Keratinocyte (primary cell): Measurements from ENCODE around the gene FAM107B. TPM values are rescaled to one million over a fixed set of nuclear protein-coding genes. Genes with fewer than 3 reads are reported as not detected.

Source experiments
- DNase-seq: peaks from one replicate; pipeline ENCODE4 v3.0.0-alpha.2; 2011; ENCODE audit warnings: low read depth, missing footprints, low spot score
- FAIRE-seq: peaks from 2 replicates; lab custom pipeline; 2011; peaks lifted over from hg19 to GRCh38; lab: Jason Lieb, UNC
- H2AFZ ChIP-seq: 2 replicates; pipeline ENCODE4 v1.6.0; 2012; ENCODE audit warnings: low read length, control low read depth, inconsistent platforms; ENCODE audit not compliant: control insufficient read depth
- H3K27ac ChIP-seq: 2 replicates; pipeline ENCODE4 v1.5.1; 2011; ENCODE audit warnings: low read length; ENCODE audit not compliant: control insufficient read depth, insufficient read depth
- H3K27me3 ChIP-seq: 3 replicates; pipeline ENCODE4 v1.6.0; 2011; ENCODE audit warnings: low read length; ENCODE audit not compliant: control insufficient read depth, insufficient read depth; ENCODE audit errors: extremely low read depth
- H3K36me3 ChIP-seq, 2 experiments: 2 replicates in 1 of 2; 3 replicates in 1 of 2; pipeline ENCODE4 v1.5.1; 2011; ENCODE audit warnings: low read length in 2 of 2, mild to moderate bottlenecking in 1 of 2; ENCODE audit not compliant: control insufficient read depth in 2 of 2, insufficient read depth in 2 of 2; ENCODE audit errors: extremely low read depth in 1 of 2
- H3K4me1 ChIP-seq: 3 replicates; pipeline ENCODE4 v1.5.1; 2011; ENCODE audit warnings: low read length; ENCODE audit not compliant: control insufficient read depth, insufficient read depth; ENCODE audit errors: extremely low read depth
- H3K4me2 ChIP-seq: 3 replicates; pipeline ENCODE4 v1.6.0; 2011; ENCODE audit warnings: low read depth, low read length; ENCODE audit not compliant: control insufficient read depth, insufficient read depth; ENCODE audit errors: extremely low read depth
- H3K4me3 ChIP-seq, 3 experiments: fragments of 200-600 bp in 1 of 3; sonication (generic) in 1 of 3; 2 replicates in 2 of 3; 3 replicates in 1 of 3; pipeline ENCODE4 v1.5.1; 2011 to 2016; ENCODE audit warnings: low read length in 3 of 3, mild to moderate bottlenecking in 3 of 3, control low read depth in 2 of 3, inconsistent platforms in 1 of 3, low read depth in 1 of 3, mixed read lengths in 1 of 3, mixed run types in 1 of 3, moderate library complexity in 1 of 3; ENCODE audit not compliant: control insufficient read depth in 2 of 3, insufficient read depth in 2 of 3; ENCODE audit errors: extremely low read depth in 1 of 3
- H3K79me2 ChIP-seq: 2 replicates; pipeline ENCODE4 v1.6.0; 2012; ENCODE audit warnings: low read length; ENCODE audit not compliant: control insufficient read depth, insufficient read depth
- H3K9ac ChIP-seq: 3 replicates; pipeline ENCODE4 v1.6.0; 2011; ENCODE audit warnings: low read length; ENCODE audit not compliant: control insufficient read depth, insufficient read depth; ENCODE audit errors: extremely low read depth
- H3K9me1 ChIP-seq: 3 replicates; pipeline ENCODE4 v1.6.0; 2011; ENCODE audit warnings: low read length; ENCODE audit not compliant: control insufficient read depth, insufficient read depth; ENCODE audit errors: extremely low read depth
- H3K9me3 ChIP-seq: 2 replicates; pipeline ENCODE4 v1.5.1; 2012; ENCODE audit warnings: low read depth, low read length; ENCODE audit not compliant: control insufficient read depth
- H4K20me1 ChIP-seq: 3 replicates; pipeline ENCODE4 v1.6.0; 2011; ENCODE audit warnings: low read length; ENCODE audit not compliant: control insufficient read depth, insufficient read depth; ENCODE audit errors: extremely low read depth
- EZH2 ChIP-seq: IDR thresholded peaks from one replicate; pipeline ENCODE4 v1.6.1; 2012; ENCODE audit warnings: inconsistent platforms, mild to moderate bottlenecking, low read length, moderate library complexity
- dilution Hi-C: fragments of 300-500 bp; cut with MboI; formaldehyde crosslinking; loops from one replicate; pipeline ENCODE4 v1.7.0; 2020; ENCODE audit warnings: low sequenced_read_pairs; ENCODE audit not compliant: extremely low pct_ligation_motif_present
- polyA plus RNA-seq, 5 experiments: library from polyadenylated mRNA; depleted of rRNA in 3 of 5; stranded (reverse) in 3 of 5; stranded (forward) in 1 of 5; unstranded in 1 of 5; fragments of >200 nt; gene quantifications; 1 replicate in 1 of 5; 2 replicates in 3 of 5; 3 replicates in 1 of 5; pipeline versions ENCODE4 v1.2.1 to v1.2.3, GENCODE V29; 2011 to 2012; ENCODE audit warnings: missing spikeins in 2 of 5, low read depth in 1 of 5, low replicate concordance in 1 of 5
- TF ChIP-seq, protein P1 (sequence below), 3 experiments: IDR thresholded peaks in 1 of 3; conservative IDR thresholded peaks in 1 of 3; optimal IDR thresholded peaks in 1 of 3; 2 replicates in 2 of 3; 3 replicates in 1 of 3; pipeline versions ENCODE3 to v1.5.1; 2011; ENCODE audit warnings: low read length in 3 of 3, mild to moderate bottlenecking in 3 of 3, moderate library complexity in 2 of 3, control low read depth in 1 of 3, inconsistent platforms in 1 of 3; ENCODE audit not compliant: insufficient read depth in 2 of 3; ENCODE audit errors: extremely low read depth in 1 of 3

Gene FAM107B
- polyA plus RNA-seq, 1 donor (not counting 4 experiments of a cell fraction or from before 2014, with no cell fraction given), result 8.7 TPM

DNA sequence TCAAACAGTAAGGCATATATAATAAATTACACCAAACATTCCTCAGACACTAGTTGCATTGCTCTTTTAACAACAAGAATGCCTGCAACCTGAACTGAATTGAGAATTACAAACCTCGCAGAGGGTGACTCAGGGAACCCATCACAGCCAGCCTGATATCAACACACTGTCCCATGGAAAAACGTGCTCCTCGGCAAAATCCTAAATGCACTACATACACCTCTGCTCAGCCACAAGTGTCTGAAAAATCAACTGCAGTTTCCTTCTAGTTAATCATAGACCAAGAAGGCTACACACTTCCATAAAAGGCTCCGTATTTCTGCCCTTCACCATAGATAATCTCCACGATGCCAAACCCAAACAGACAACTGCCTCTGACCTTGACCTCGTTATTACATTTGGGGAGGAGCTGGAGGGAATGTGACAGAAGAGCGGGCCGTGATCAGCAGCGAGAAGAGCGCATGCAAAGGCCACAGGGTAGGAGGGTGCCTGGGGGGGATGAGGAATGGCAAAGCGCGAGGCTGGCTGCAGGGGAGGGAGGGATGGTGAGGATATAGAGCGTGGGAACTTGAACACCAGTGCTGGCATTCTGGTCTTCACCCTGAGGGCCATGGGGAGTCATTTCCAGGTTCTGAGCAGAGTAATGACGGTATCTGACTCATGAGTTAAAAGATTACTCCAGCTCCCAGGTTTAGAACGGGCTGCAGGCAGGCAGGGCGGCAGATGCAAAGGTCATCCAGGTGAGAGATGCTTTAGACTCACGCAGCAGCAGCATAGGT is 242.0 kb downstream of the FAM107B start:
- H3K27me3 ChIP-seq, result no peaks in the 10 kb centered on the region
- no peaks in the 10 kb centered on the region for H3K9me3 ChIP-seq
- no peak overlapping the region for H3K4me3 ChIP-seq
- no peak overlapping the region for H3K9ac ChIP-seq
- H2AFZ ChIP-seq, result no peak overlapping the region
- no peaks in the 10 kb centered on the region for H3K79me2 ChIP-seq
- no peak for DNase-seq
- no peak for TF ChIP-seq EZH2
- TF ChIP-seq, protein P1, sequence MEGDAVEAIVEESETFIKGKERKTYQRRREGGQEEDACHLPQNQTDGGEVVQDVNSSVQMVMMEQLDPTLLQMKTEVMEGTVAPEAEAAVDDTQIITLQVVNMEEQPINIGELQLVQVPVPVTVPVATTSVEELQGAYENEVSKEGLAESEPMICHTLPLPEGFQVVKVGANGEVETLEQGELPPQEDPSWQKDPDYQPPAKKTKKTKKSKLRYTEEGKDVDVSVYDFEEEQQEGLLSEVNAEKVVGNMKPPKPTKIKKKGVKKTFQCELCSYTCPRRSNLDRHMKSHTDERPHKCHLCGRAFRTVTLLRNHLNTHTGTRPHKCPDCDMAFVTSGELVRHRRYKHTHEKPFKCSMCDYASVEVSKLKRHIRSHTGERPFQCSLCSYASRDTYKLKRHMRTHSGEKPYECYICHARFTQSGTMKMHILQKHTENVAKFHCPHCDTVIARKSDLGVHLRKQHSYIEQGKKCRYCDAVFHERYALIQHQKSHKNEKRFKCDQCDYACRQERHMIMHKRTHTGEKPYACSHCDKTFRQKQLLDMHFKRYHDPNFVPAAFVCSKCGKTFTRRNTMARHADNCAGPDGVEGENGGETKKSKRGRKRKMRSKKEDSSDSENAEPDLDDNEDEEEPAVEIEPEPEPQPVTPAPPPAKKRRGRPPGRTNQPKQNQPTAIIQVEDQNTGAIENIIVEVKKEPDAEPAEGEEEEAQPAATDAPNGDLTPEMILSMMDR (optimal IDR thresholded peaks at IDR 0.05 in 1 of 3, IDR thresholded peaks at IDR 0.05 in 1 of 3, conservative IDR thresholded peaks at IDR 0.05 in 1 of 3; ENCODE audit: extremely low read depth in 1 of 3, insufficient read depth in 2 of 3, low read length in 3 of 3), result no peak
- H4K20me1 ChIP-seq, result peaks cover 2% of the 10 kb centered on the region
- peak overlapping the region; percentile 19 for H3K27ac ChIP-seq
- H3K9me1 ChIP-seq, result no peaks in the 10 kb centered on the region
- peaks cover 0 to 8% of the 10 kb centered on the region in 2 experiments for H3K36me3 ChIP-seq
- no peak for FAIRE-seq
- peaks cover 10% of the 10 kb centered on the region for H3K4me1 ChIP-seq
- H3K4me2 ChIP-seq, result no peak overlapping the region
- dilution Hi-C loops, result no loop called here

DNA sequence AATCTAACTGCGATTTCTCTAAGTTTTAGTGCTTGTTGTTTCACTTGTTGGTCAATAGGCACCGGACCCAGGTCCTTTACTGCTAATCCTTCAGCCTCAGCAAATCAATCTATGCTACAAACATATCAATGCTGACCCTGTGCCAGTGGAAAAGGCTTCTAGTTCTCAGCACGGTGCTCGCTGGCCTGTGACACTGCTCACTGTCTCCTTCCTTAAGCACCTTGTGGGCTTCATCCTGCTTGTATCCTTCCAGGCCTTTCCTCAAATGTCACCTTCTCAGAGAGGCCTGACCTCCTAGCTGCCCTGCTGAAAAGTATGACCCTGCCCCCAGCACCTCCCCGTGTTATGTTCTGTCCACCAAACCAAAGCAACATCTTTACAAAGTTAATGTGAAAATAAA is 242.7 kb downstream of the FAM107B start:
- FAIRE-seq, result no peak
- H3K9ac ChIP-seq, result no peak overlapping the region
- H2AFZ ChIP-seq, result no peak overlapping the region
- no peak overlapping the region for H3K4me2 ChIP-seq
- no peaks in the 10 kb centered on the region for H3K9me3 ChIP-seq
- H3K4me1 ChIP-seq, result peaks cover 10% of the 10 kb centered on the region
- DNase-seq, result no peak
- H3K9me1 ChIP-seq, result no peaks in the 10 kb centered on the region
- dilution Hi-C loops, result no loop called here
- TF ChIP-seq EZH2, result no peak
- TF ChIP-seq, protein P1 (optimal IDR thresholded peaks at IDR 0.05 in 1 of 3, IDR thresholded peaks at IDR 0.05 in 1 of 3, conservative IDR thresholded peaks at IDR 0.05 in 1 of 3; ENCODE audit: extremely low read depth in 1 of 3, insufficient read depth in 2 of 3, low read length in 3 of 3), result no peak
- H3K27ac ChIP-seq, result no peak overlapping the region
- peaks cover 0 to 8% of the 10 kb centered on the region in 2 experiments for H3K36me3 ChIP-seq
- peaks cover 2% of the 10 kb centered on the region for H4K20me1 ChIP-seq
- no peak overlapping the region for H3K4me3 ChIP-seq
- no peaks in the 10 kb centered on the region for H3K27me3 ChIP-seq
- no peaks in the 10 kb centered on the region for H3K79me2 ChIP-seq
